Fibroblast of skin of right biceps (primary cell): ENCODE results near the gene JPH2.

Source experiments
- DNase-seq: peaks from one replicate; pipeline ENCODE4 v3.0.0-alpha.2; 2013

Gene JPH2

DNA sequence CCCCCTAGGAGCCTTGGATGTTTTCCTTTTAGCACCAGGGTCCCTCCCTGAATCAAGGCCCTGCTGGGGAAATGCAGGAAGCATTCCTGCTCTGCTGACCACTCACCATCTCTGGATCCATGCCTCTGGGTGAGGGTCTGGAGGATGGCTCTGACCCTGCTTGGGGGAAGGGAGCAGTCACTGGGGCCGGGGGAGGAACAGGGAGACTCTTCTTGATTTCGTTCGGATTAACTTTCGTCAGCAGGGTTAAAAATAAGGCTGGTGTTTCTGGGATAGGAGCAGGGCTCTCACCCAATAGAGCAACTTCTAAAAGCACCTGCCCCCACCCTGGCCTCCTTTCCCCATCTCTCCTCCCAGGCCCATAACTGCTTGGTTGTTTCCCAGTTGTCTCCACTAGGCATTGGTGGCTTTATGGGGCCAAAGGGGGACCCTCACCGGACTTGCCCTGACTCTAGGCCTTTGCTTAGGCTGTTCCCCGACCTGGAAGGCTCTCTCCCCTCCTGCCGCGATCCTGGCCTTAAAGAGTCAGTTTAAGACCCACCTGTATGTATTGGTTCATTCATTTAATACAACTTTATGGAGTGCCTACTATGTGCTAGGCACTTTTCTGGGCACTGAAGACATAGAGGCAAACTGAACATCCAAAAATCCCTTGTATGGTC is 63.0 kb downstream of the JPH2 start:
- no peak for DNase-seq

DNA sequence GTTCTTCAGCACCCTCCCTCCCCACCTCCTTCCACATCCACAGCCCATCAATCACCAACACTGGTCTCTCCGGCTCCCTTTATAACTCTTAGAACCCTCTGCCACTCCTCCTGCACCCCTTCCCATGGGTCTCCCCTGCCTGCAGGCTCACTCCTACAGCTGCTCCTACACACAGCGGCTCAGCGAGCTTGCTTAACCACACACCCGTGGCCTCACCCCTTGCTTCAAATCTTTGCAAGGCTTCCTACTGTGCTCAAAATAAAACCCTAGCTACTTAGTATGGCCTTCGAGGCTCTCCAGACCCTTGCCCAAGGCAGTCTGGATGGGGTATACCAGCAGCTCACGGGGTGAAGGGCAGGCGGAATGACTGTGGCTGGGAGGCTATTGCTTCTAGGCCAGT is 63.7 kb downstream of the JPH2 start:
- DNase-seq = no peak

DNA sequence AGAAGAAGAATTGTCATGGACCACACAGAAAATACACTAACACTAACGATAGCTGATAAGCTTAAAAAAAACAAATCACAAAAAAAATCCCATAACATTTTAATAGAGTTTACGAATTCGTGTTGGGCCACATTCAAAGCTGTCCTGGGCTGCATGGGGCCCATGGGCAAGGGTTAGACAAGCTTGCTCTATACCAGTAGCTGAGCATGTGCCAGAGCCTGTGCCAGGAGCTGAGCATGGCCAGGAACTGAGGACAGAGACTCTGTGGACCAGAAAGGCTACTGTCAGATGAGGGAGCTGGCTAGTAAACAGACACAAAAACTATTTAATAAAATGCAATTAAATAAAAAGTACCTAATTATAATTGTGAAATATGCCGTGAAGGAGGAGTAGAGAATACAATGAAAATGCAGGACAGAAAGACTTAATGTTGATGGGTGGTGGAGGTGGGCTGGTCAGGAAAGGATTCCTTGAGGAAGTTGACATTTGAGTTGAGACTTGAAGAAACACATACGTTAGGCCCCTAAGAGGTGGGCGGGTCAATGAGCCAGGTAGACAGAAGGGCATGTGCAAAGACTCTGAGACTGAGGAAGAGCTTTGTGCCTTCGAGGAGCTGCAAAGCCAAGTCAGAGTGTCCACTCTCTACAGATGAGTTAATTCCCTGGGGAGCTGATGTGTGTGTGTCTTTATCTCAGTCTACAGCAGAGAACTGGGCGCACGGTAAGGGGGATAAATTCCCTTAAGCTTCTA is 66.1 kb downstream of the JPH2 start:
- no peak for DNase-seq

DNA sequence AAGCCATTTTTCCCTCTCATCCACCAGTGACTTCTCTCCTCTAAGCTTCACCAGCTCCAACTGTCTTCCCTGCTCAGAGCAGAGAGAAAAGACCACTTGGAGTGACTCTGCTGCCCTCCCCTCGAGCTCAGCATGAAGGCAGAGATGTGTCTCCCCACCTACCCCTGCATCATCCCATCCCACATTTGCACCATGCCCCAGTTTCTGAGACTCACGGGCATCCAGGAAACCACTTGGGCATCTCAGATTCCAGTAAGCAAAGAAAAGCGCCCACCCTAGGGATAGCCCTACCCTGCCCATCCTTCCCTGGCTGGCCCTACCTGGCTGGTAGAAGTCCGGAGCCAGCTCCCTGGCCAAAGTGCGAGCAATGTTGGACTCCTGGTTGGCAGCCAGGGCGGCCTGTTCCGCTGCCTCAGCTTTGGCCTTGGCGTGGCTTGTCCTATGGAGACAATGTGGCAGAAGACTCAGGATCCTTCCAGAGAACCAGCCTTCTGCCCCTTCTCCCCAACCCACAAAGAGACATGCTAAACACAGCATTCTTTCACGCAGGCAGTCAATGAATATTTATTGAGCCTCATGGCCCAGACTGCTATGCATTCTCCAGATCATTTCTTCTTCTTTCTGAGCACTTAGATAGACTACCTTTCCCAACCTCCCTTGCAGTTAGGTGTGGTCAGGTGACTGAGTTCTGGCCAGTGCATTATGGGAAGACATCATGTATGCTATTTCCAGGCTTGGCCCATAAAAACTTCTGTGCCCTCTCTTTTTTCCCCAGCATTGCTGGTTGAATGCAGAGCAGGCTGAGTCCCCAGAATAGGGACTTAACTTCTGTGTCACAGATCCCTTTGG is 68.6 kb downstream of the JPH2 start:
- no peak for DNase-seq

DNA sequence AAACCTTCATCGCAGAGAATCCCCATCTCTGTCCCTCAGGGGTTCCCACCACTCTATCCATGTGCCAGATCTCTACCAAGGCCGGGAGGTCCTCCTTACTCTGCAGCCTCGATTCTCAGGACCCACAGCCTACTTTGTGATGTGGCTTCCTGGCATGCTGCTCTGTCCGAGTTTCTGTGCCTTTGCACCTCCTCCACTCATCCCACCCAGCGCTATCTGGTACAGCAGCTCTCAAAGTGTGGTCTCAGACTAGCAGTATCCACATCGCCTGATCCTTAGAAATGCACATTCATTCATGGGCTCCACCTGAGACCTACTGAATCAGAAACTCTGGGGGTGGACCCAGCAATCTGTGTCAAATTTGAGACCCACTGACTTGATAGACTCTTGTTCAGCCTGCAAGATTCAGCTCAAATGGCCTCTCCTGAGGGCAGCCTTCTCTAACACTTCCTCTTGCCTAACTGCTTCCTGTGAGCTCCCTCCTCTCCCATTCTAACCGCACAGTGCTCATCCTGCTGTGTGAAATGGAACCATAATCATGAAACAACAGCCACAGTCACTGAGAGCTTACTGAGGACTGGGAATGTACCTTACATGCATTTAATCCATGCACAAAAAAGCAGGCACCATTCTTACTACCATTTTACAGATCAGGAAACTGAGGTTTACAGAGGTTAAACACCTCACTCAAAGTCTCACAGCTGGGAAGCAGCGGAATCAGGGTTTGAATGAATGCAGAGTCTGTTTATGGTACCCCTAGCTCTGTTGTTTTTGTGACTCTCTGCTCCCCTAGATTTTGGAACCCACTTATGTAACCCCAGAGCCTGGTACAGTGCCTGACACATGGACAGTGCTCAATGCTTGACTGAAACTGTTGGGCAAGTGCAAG is 69.4 kb downstream of the JPH2 start:
- no peak for DNase-seq

DNA sequence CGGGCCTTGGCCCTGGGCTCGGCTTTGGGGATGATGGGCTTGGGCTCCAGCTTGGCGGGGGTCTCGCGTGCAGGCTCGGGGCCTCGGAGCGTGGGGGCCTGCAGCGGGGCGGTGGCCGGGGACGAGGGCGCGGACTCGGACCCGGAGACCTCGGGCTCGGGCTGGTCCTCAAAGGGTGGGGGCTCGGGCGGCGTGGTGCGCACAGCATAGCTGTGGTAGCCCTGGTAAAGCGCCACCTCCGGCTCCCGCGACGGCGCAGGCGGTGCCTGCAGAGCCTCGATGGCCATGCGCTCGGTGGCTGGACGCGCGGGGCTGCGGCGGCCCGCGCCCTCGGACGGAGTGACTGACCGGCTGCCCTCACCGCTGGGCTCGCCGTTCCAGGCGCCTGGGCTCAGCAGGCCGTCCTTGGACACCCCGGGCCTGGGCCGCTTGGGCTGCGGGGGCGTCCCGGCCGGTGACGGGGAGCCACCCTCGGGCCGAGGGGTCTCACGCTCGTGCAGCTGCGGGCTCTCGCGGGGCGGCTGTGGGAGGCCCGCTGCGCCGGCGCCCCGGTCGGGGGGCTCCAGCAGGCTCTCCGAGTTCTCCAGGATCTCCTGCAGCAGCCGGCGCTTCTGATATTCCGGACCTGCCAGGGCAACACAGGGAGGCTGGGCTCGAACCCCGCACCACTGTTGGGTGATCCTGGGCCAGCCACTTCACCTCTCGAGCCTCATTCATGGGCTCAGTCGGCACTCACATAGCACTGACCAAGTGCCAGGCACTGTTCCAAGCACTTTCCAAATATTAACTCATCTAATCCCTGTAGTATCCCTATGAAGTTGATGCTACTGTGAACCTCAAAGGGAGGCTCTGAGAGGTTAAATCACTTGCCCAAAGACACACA is 71.0 kb downstream of the JPH2 start:
- no peak for DNase-seq

GRCh38 chr20:44115181-44115580 is 71.8 kb downstream of the JPH2 start:
- DNase-seq = no peak

- no peak for DNase-seq
Measured at GRCh38 chr20:44113618-44114376, 73.2 kb downstream of the JPH2 start.

DNA sequence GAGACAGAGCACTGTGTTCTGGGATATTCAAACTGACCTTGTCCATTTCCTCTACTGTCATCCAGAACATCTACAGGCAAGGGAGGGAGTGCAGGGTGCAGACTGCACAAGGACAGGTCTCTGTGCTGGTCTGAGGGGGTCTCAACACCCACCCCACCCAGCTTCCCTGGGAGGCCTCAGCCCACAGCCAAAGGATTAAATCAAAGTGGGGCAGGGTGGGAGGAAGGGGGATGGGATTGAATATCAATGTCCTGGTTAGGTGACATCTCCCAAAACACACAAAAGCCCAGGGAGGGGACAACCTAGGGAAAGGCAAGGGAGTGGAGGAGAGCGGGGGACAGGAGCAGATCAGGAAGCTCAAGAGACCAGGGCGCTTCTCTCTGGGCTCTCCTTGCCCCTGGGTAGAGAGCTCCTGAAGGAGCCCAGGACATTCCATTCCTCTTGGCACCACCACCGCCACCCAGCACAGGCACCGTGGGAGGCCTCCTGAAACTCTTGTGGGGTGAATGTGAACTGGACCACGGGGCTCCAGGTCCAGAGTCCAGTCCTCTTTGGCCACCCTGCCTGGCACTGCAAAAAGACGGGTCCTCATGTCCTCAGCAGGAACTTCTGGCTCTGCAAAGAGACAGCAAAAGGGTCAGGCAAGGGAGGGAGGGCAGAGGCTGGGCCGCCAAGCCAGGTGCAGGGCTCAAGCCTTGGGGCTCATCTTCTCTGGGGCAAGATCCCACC is 73.9 kb downstream of the JPH2 start:
- DNase-seq = no peak

DNA sequence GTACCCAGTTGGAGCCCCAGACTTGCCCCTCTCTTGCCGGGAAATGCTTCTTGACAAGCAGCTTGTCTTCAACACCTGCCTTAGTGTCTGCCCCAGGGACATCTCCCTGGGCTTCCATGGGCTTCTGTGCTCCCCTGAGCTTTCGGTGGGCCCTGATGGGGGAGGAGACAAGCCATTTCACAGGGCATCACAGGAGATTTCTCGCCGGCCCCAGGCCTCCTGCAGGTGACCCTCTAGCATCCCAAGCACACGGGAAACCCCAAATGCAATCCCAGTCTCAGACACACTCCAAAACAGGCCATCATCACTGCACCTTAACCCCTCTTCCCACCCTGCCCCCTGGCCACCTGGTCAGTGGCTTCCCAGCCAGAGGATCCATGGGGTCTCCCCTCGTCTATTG is 74.5 kb downstream of the JPH2 start:
- no peak for DNase-seq

DNA sequence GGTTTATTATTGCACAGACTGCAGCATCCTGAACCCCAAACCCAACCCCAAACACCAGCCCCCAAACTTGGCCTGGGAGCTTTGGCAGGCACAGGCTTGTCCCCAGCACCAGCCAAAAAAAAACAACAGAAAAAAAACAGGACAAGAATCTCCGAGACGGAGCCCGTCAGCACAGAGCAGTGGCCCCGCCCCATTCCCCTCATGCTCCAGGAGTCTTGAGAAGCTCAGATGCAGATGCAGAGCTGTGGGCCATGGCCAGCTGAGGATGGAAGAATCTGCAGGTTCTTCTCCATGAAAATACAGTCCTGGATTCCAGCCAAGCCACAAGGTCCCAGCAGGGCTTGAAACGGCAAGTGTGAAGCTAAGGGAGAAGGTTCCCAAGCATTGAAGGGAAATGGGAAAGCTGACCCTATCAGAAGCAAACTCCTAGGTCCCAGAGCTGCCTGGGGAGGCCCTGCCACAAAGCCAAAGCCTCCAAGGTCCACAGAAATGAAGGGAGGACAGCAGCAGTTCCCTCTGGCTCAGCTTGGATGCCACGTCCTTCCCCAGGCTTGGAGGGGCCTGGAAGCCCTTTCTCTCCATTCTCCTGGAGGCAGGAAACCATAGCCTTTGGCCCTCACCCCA is 75.2 kb downstream of the JPH2 start:
- DNase-seq = peak; percentile 45

- no peak for DNase-seq
Measured at GRCh38 chr20:44110816-44111568, 76.0 kb downstream of the JPH2 start.

DNA sequence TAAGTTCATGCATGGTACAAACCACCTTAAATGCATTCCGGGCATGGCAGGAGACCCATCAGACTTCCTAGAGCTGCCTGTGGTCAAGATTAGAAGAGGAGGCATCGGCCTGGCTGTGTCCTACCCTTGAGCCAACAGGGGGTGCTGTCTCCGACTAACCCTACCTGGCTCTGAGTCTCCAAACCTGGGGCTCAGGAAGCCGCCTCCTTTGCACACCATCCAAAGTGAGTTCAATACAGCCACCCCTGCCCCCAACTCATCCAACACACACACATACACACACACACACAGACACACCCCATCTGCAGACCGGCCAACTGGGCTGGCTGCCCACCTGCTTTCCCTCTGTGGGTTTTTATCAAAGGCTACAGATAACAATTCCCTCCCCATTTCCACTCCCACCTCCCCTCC is 77.0 kb downstream of the JPH2 start:
- no peak for DNase-seq

GRCh38 chr20:44106615-44107014 is 80.4 kb downstream of the JPH2 start:
- DNase-seq = no peak

GRCh38 chr20:44104798-44105517 is 82.0 kb downstream of the JPH2 start:
- DNase-seq = peak; percentile 65

DNA sequence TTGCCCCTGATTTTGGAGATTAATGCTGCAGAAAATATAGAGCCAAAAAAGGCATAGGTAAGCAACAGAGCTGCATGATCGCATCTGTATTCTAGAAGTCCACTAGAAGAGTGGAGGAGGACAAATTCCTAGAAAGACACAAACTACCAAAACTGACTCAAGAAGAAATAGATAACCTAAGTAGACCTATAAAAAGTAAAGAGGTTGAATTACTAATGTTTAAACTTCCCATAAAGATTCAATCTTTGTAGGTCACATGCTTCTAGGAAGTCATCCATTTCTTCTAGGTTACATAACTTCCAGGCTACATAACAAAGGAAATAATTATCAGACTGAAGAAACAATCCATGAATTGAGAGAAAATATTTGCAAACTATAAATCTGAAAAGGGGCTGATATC is 84.4 kb downstream of the JPH2 start:
- DNase-seq = no peak

DNA sequence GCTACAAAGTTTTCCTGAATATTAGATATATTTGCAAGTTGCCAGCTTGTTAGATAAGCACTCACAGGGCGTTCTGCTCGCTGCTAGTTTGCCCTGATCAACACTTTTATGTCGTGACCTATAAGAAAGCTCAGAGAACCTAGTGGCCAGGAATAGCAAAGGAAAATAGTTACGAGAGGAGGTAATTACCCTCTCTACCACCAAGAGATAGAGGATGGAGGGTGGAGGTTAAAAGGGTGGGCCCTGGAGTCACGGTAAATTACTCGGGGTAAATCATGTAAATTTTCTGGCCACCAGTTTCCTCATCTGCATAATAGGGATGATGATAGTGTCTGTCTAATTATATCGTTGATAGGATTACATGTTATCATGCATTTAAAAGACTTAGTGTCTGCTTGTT is 87.2 kb downstream of the JPH2 start:
- no peak for DNase-seq

GRCh38 chr20:44098657-44099056 is 88.3 kb downstream of the JPH2 start:
- no peak for DNase-seq
